Parathyroid adenoma (tissue), 2 donors: ENCODE results near the gene CFAP58.

Experiments
- H2AFZ ChIP-seq: fragments of 300-600 bp; sonication (generic); one replicate; pipeline ENCODE4 v1.7.0; 2017; ENCODE audit warnings: antibody characterized with exemption, mild to moderate bottlenecking
- H3K27ac ChIP-seq: fragments of 300-600 bp; sonication (generic); one replicate; pipeline ENCODE4 v1.7.0; 2017
- H3K27me3 ChIP-seq: fragments of 300-600 bp; sonication (generic); one replicate; pipeline ENCODE4 v1.7.0; 2017; ENCODE audit warnings: low read length; ENCODE audit not compliant: control insufficient read depth, insufficient read depth
- H3K36me3 ChIP-seq: fragments of 300-600 bp; sonication (generic); one replicate; pipeline ENCODE4 v1.7.0; 2017; ENCODE audit warnings: low read length; ENCODE audit not compliant: control insufficient read depth, insufficient read depth
- H3K4me1 ChIP-seq: fragments of 300-600 bp; sonication (generic); one replicate; pipeline ENCODE4 v1.7.0; 2017; ENCODE audit warnings: control low read depth
- H3K4me2 ChIP-seq: fragments of 300-600 bp; sonication (generic); one replicate; pipeline ENCODE4 v1.7.0; 2017; ENCODE audit warnings: low read length
- H3K4me3 ChIP-seq: fragments of 300-600 bp; sonication (generic); one replicate; pipeline ENCODE4 v1.7.0; 2017; ENCODE audit warnings: low read depth, low read length
- H3K79me2 ChIP-seq: fragments of 300-600 bp; sonication (generic); one replicate; pipeline ENCODE4 v1.7.0; 2017; ENCODE audit warnings: control low read depth
- H3K9ac ChIP-seq: fragments of 300-600 bp; sonication (generic); one replicate; pipeline ENCODE4 v1.7.0; 2017; ENCODE audit warnings: mild to moderate bottlenecking
- H3K9me3 ChIP-seq: fragments of 300-600 bp; sonication (generic); one replicate; pipeline ENCODE4 v1.7.0; 2017; ENCODE audit warnings: low read length; ENCODE audit not compliant: control insufficient read depth
- TF ChIP-seq, protein P1 (sequence below): fragments of 300-600 bp; sonication (generic); IDR thresholded peaks from one replicate; pipeline ENCODE4 v1.7.0; 2017; ENCODE audit warnings: antibody characterized with exemption, mild to moderate bottlenecking
- donor health status: primary hyperparathyroidism.

CFAP58 gene

DNA sequence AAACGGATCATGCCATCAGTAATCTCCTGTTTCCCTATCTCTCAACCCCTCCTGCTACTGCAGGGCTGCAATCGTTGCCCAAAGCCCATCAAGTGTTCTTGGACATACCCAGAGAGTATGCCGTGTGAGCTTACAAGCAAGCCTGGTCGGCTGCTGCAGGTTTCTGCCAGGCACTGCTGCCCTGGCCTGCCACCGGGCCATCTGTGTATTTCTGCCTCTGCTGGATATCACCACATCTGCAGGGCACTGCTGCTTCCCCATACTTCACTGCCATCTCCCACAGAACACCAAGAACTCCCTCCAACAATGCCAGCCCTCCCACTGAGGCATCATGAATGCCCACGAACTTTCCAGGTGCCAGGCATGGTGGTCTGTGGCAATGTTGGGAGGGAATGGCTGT lies 149.3 kb downstream of the CFAP58 start:
- no peak overlapping the region for H3K4me3 ChIP-seq
- H3K79me2 ChIP-seq, result no peaks in the 10 kb centered on the region
- no peak overlapping the region for H3K27ac ChIP-seq
- no peak overlapping the region for H2AFZ ChIP-seq
- no peaks in the 10 kb centered on the region for H3K9me3 ChIP-seq
- H3K36me3 ChIP-seq, result no peaks in the 10 kb centered on the region
- TF ChIP-seq, protein P1, sequence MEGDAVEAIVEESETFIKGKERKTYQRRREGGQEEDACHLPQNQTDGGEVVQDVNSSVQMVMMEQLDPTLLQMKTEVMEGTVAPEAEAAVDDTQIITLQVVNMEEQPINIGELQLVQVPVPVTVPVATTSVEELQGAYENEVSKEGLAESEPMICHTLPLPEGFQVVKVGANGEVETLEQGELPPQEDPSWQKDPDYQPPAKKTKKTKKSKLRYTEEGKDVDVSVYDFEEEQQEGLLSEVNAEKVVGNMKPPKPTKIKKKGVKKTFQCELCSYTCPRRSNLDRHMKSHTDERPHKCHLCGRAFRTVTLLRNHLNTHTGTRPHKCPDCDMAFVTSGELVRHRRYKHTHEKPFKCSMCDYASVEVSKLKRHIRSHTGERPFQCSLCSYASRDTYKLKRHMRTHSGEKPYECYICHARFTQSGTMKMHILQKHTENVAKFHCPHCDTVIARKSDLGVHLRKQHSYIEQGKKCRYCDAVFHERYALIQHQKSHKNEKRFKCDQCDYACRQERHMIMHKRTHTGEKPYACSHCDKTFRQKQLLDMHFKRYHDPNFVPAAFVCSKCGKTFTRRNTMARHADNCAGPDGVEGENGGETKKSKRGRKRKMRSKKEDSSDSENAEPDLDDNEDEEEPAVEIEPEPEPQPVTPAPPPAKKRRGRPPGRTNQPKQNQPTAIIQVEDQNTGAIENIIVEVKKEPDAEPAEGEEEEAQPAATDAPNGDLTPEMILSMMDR, result no peak
- H3K4me2 ChIP-seq, result no peak overlapping the region
- H3K27me3 ChIP-seq, result no peaks in the 10 kb centered on the region
- no peaks in the 10 kb centered on the region for H3K4me1 ChIP-seq
- no peak overlapping the region for H3K9ac ChIP-seq
